ENCODE data around the gene OTOS.
A peak's percentile ranks its signal among the peaks of the same experiment; 100 is the strongest.

GRCh38 chr2:240131941-240132650, 8.4 kb downstream of the OTOS start:
- peak; percentile 22; the same call in 1 of the 2 replicates for TF ChIP-seq CTCF (IDR thresholded peaks at IDR 0.05)
- no peak for TF ChIP-seq ZFX (IDR thresholded peaks at IDR 0.05; ENCODE audit: borderline replicate concordance)

Data from 22Rv1 (cell line).